Kidney (tissue), 14 donors: ENCODE measurements around the gene CD109. TPM values are rescaled to one million over a fixed set of nuclear protein-coding genes. Genes with fewer than 3 reads are reported as not detected.
A peak's percentile ranks its signal among the peaks of the same experiment; 100 is the strongest.
"Not testable (repeated sequence)": the region's sequence is repeated elsewhere in the genome, so short reads cannot be mapped to it uniquely, and the experiment has no call there.

ENCODE experiments used
- DNase-seq, 5 donors: peaks; one replicate each; pipeline ENCODE4 v3.0.0-alpha.2; 2013 to 2020
- FAIRE-seq: peaks from 2 replicates; lab custom pipeline; 2012; peaks lifted over from hg19 to GRCh38; lab: Jason Lieb, UNC
- H3K27ac ChIP-seq, 2 donors: one replicate each; pipeline ENCODE4 v1.7.0; 2013; ENCODE audit warnings: low read depth in 2 of 2, low read length in 2 of 2, inconsistent platforms in 1 of 2
- H3K27me3 ChIP-seq: one replicate; pipeline ENCODE4 v1.7.1; 2013; ENCODE audit warnings: low read length, inconsistent platforms; ENCODE audit not compliant: control insufficient read depth, insufficient read depth
- H3K36me3 ChIP-seq, 3 donors: one replicate each; pipeline versions ENCODE4 v1.7.0 to v1.7.1; 2013; ENCODE audit warnings: low read length in 3 of 3, control low read depth in 1 of 3, inconsistent platforms in 1 of 3; ENCODE audit not compliant: insufficient read depth in 3 of 3, control insufficient read depth in 2 of 3
- H3K4me1 ChIP-seq, 3 donors: one replicate each; pipeline versions ENCODE4 v1.7.0 to v1.7.1; 2013; ENCODE audit warnings: low read length in 3 of 3, inconsistent platforms in 1 of 3, low read depth in 1 of 3; ENCODE audit not compliant: control insufficient read depth in 2 of 3, insufficient read depth in 2 of 3
- H3K4me3 ChIP-seq, 3 donors: one replicate each; pipeline versions ENCODE4 v1.7.0 to v1.8.1; 2013; ENCODE audit warnings: low read length in 3 of 3, control low read depth in 1 of 3, inconsistent platforms in 1 of 3
- H3K9ac ChIP-seq, 3 donors: one replicate each; pipeline versions ENCODE4 v1.7.0 to v1.7.1; 2013; ENCODE audit warnings: low read length in 3 of 3, control low read depth in 1 of 3, inconsistent platforms in 1 of 3
- H3K9me3 ChIP-seq, 3 donors: one replicate each; pipeline versions ENCODE4 v1.7.0 to v1.7.1; 2013; ENCODE audit warnings: low read length in 3 of 3, control low read depth in 1 of 3, inconsistent platforms in 1 of 3; ENCODE audit not compliant: control insufficient read depth in 2 of 3, insufficient read depth in 1 of 3
- intact Hi-C: fragments of 100-400 bp; cut with DNase I; formaldehyde crosslinking; loops from one replicate; pipeline ENCODE4 v1.11.1; 2022
- polyA plus RNA-seq: library from polyadenylated mRNA; stranded (reverse); fragments of 350-450 nt; fragmentation: Illumina TruSeq; extraction: RNeasy Lipid Tissue Mini Kit (QIAGEN cat#74804); gene quantifications from one replicate; pipeline ENCODE4 v1.2.3, GENCODE V29; 2014; ENCODE audit warnings: low read depth, low replicate concordance; ENCODE audit not compliant: insufficient read depth
- total RNA-seq: library from RNA; stranded (reverse); fragmentation: NEBNext Ultra II Directional; extraction: Animal tissue kit (Norgen Biotek cat#: 25700); gene quantifications from one replicate; pipeline ENCODE4 v1.2.1, GENCODE V29; 2021
- TF ChIP-seq, protein P1 (sequence below): IDR thresholded peaks from 3 replicates; pipeline ENCODE4 v1.5.1; 2012; ENCODE audit warnings: mild to moderate bottlenecking, moderate library complexity, borderline replicate concordance; ENCODE audit not compliant: insufficient read depth; ENCODE audit errors: extremely low read depth
- donor health status: control.
- donor health status: control.
- donor health status: control.
- donor health status: control.
- donor health status: control.
- donor health status: DM: yes; HTN: yes; CAD: no.
- donor health status: Normal renal cell carcinoma (clear cell type).

Gene CD109
- total and polyA plus RNA-seq, 2 donors from 2014 or later = 3.7 to 19.0 TPM

DNA sequence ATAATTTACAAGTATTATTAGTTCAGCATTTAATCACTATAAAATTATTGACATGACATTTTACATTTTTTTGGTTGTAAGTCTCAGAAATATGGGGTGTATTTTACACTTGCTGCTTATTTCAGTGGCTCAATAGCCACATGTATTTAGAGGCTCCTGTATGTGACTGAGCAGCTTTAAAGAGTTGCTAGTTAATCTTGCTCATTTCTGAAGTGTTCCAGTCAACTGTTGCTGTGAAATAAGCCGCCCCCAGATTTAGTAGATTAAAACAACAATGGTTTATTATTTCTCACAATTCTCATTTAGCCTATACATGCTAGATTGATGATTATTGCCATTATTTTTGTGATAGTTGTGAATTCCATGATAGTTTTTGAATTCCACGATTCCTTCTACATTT is 23.0 kb downstream of the CD109 start:
- H3K4me3 ChIP-seq = no peak overlapping the region
- TF ChIP-seq, protein P1, sequence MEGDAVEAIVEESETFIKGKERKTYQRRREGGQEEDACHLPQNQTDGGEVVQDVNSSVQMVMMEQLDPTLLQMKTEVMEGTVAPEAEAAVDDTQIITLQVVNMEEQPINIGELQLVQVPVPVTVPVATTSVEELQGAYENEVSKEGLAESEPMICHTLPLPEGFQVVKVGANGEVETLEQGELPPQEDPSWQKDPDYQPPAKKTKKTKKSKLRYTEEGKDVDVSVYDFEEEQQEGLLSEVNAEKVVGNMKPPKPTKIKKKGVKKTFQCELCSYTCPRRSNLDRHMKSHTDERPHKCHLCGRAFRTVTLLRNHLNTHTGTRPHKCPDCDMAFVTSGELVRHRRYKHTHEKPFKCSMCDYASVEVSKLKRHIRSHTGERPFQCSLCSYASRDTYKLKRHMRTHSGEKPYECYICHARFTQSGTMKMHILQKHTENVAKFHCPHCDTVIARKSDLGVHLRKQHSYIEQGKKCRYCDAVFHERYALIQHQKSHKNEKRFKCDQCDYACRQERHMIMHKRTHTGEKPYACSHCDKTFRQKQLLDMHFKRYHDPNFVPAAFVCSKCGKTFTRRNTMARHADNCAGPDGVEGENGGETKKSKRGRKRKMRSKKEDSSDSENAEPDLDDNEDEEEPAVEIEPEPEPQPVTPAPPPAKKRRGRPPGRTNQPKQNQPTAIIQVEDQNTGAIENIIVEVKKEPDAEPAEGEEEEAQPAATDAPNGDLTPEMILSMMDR = no peak
- H3K9me3 ChIP-seq = no peaks in the 10 kb centered on the region
- no peaks in the 10 kb centered on the region for H3K36me3 ChIP-seq
- no peak overlapping the region for H3K9ac ChIP-seq
- DNase-seq (no peak), FAIRE-seq (no peak)
- no peak overlapping the region for H3K27ac ChIP-seq
- intact Hi-C loops = no loop called here
- no peaks in the 10 kb centered on the region for H3K27me3 ChIP-seq
- peaks cover 0 to 6% (median 5%) of the 10 kb centered on the region in 3 donors for H3K4me1 ChIP-seq

DNA sequence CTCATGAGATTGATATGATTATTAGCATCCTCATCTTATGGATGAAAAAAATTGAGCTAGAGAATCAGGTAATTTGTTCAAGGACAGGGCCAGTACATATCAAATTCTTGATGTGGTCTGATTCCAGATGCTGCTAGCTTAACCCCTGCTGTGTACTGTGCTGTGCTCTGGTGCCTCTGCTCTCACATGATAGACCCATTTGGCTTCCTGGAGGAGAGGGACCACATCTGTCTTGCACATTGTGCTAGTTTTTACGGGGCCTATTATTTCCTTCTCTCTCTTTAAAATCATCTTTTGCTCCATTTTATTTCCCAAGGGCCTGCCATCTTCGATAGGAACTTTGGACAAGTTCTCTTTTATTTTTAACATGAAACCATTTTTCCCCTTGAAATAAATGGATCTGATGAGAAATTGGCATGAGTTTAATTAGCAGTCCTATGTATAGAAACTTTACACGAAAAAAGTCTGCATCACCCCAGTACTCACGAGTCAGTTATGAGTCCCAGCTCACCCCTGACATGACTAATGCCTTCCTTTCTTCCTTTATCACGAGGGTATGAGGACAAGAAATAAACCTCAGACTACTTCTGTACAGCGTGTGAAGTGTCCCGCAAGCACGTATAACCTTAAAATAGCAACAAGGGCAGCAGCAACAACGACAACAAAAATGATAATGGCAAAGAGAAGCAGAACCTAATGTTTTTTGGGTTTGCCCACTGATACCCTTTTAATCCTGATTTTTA is 26.5 kb downstream of the CD109 start:
- no peak overlapping the region for H3K9ac ChIP-seq
- no peak overlapping the region for H3K27ac ChIP-seq
- H3K4me3 ChIP-seq = no peak overlapping the region
- no peaks in the 10 kb centered on the region for H3K9me3 ChIP-seq
- no peaks in the 10 kb centered on the region for H3K4me1 ChIP-seq
- intact Hi-C loops = no loop called here
- H3K36me3 ChIP-seq = no peaks in the 10 kb centered on the region
- FAIRE-seq = no peak
- no peak for DNase-seq
- TF ChIP-seq, protein P1 = no peak
- H3K27me3 ChIP-seq = no peaks in the 10 kb centered on the region

DNA sequence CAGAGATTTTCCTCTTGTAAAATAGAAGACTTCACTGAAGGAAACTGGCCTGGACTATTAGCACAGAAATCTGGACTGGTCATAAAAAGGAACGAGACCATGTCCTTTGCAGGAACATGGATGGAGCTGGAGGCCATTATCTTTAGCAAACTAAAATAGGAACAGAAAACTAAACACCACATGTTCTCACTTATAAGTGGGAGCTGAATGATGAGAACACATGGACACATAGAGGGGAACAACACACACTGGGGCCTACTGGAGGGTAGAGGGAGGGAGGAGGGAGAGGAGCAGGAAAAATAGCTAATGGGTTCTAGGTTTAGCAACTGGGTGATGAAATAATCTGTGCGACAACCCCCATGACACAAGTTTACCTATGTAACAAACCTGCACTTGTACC is 27.5 kb downstream of the CD109 start:
- H3K9ac ChIP-seq, H3K9me3 ChIP-seq, H3K27me3 ChIP-seq, H3K27ac ChIP-seq, FAIRE-seq, DNase-seq, H3K4me1 ChIP-seq, intact Hi-C loops, H3K36me3 ChIP-seq, H3K4me3 ChIP-seq: not testable (repeated sequence)

DNA sequence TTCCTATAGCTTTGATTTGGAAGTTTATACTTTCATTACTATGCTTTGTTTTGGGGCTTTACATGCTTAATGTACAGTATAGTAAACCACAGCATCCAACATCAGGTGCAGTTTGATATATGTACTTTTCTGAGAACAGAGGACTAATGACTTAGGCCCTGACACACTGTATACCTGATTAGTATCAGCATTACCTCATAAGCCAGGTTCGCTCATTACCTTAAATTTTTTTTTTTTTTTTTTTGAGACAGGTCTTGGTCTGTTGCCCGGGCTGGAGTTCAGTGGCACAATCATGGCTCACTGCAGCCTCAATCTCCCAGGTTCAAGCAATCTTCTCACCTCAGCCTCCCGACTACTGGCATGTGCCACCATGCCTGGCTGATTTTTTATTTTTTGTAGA is 28.4 kb downstream of the CD109 start:
- Histone ChIP-seq H3K4me3 (no peak overlapping the region), H3K36me3 (no peaks in the 10 kb centered on the region), H3K4me1 (no peaks in the 10 kb centered on the region), H3K9ac (no peak overlapping the region), H3K27ac (no peak overlapping the region), H3K27me3 (no peaks in the 10 kb centered on the region), H3K9me3 (no peaks in the 10 kb centered on the region)
- FAIRE-seq (no peak), DNase-seq (no peak)
- intact Hi-C loops = no loop called here
- TF ChIP-seq, protein P1 = no peak

DNA sequence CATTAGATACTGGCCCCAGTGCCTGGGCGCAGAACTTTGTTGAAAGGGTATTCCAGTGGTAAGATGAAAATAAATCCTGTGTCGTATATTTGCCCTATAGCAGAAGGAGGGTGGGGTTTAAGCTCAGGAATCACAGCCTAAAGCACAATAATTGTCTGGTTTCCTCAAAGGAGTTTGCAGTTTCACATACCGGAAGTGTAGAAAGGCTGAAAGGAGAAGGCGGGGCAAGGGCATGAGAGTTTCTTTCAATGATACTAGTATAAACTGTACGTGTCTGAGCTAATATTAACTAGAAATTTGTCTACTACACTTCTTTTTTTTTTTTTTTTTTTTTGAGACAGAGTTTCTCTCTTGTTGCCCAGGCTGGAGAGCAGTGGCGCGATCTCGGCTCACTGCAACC is 29.2 kb downstream of the CD109 start:
- FAIRE-seq (peak; percentile 81), DNase-seq (peak in 3 of 5 donors; percentile 31 to 78 (median 35))
- H3K9ac ChIP-seq, H3K4me1 ChIP-seq, intact Hi-C loops, H3K9me3 ChIP-seq, H3K27ac ChIP-seq, H3K27me3 ChIP-seq, H3K36me3 ChIP-seq: not testable (repeated sequence)
- peak overlapping the region in 1 of 3 donors; percentile 19 for H3K4me3 ChIP-seq
